ENCODE results near the gene MPRIP.

MPRIP gene

GRCh38 chr17:17034026-17034425, 8.2 kb upstream of the MPRIP start:
- ChIA-PET POLR2A (no interaction called here), CTCF (no interaction called here)
- no peak overlapping the region for H3K4me3 ChIP-seq (ENCODE audit: low read depth, low read length)
- H3K9me3 ChIP-seq (ENCODE audit: control insufficient read depth, insufficient read depth, low read depth, low read length): no peaks in the 10 kb centered on the region
- no peaks in the 10 kb centered on the region for H3K4me1 ChIP-seq (ENCODE audit: control insufficient read depth, insufficient read depth, low read length)
- H3K36me3 ChIP-seq (ENCODE audit: control insufficient read depth in 2 of 2, insufficient read depth in 1 of 2, low read length in 2 of 2): no peaks in the 10 kb centered on the region
- H3K27ac ChIP-seq (ENCODE audit: extremely low read depth, low read depth, low read length): no peak overlapping the region
- TF ChIP-seq ZNF660 (tag by site-specific recombination; IDR thresholded peaks at IDR 0.05) (no peak), ZNF362 (tag by site-specific recombination; IDR thresholded peaks at IDR 0.05) (no peak), KLF7 (tag by site-specific recombination; IDR thresholded peaks at IDR 0.05; ENCODE audit: borderline replicate concordance) (no peak), ZNF544 (tag by site-specific recombination; IDR thresholded peaks at IDR 0.05) (no peak), ATF2 (tag by site-specific recombination; IDR thresholded peaks at IDR 0.05; ENCODE audit: low read depth) (no peak), ZNF548 (tag by site-specific recombination; IDR thresholded peaks at IDR 0.05) (no peak), PRDM1 (tag by site-specific recombination; IDR thresholded peaks at IDR 0.05) (no peak), ZNF324 (tag by site-specific recombination; IDR thresholded peaks at IDR 0.05) (no peak), ZNF610 (tag by site-specific recombination; IDR thresholded peaks at IDR 0.05; ENCODE audit: borderline replicate concordance) (no peak), ZNF169 (tag by site-specific recombination; IDR thresholded peaks at IDR 0.05) (no peak), ZNF639 (tag by site-specific recombination; IDR thresholded peaks at IDR 0.05) (no peak), ZNF341 (tag by site-specific recombination; IDR thresholded peaks at IDR 0.05; ENCODE audit: low read depth) (no peak), ZNF211 (tag by site-specific recombination; IDR thresholded peaks at IDR 0.05; ENCODE audit: low read depth) (no peak), ZNF19 (tag by site-specific recombination; IDR thresholded peaks at IDR 0.05; ENCODE audit: low read depth) (no peak), ZNF621 (tag by site-specific recombination; IDR thresholded peaks at IDR 0.05) (no peak), ZBTB21 (tag by site-specific recombination; IDR thresholded peaks at IDR 0.05) (no peak), EGR2 (tag by site-specific recombination; IDR thresholded peaks at IDR 0.05; ENCODE audit: low read depth) (no peak), ZNF18 (tag by site-specific recombination; IDR thresholded peaks at IDR 0.05) (no peak)

- H3K4me1 ChIP-seq (ENCODE audit: control insufficient read depth, insufficient read depth, low read length): no peaks in the 10 kb centered on the region
- POLR2A ChIA-PET: interaction anchor here (0.9 kb wide), 1 partner anchor 9 kb away, joined by 3 read pairs; no protein-coding TSS in a partner anchor
These were observed 7.7 kb upstream of the MPRIP start for GRCh38 chr17:17034496-17035075.

More at GRCh38 chr17:17034496-17035075, 7.7 kb upstream of the MPRIP start:
- Histone ChIP-seq H3K9me3 (ENCODE audit: control insufficient read depth, insufficient read depth, low read depth, low read length) (no peaks in the 10 kb centered on the region), H3K4me3 (ENCODE audit: low read depth, low read length) (no peak overlapping the region), H3K27ac (ENCODE audit: extremely low read depth, low read depth, low read length) (no peak overlapping the region), H3K36me3 (ENCODE audit: control insufficient read depth in 2 of 2, insufficient read depth in 1 of 2, low read length in 2 of 2) (no peaks in the 10 kb centered on the region)
- CTCF ChIA-PET: interaction anchor here (0.9 kb wide), 1 partner anchor 37 kb away, joined by 3 read pairs; no protein-coding TSS in a partner anchor
- TF ChIP-seq ZNF350 (tag by site-specific recombination; IDR thresholded peaks at IDR 0.05) (no peak), ZBTB10 (tag by site-specific recombination; IDR thresholded peaks at IDR 0.05) (no peak), REPIN1 (tag by site-specific recombination; IDR thresholded peaks at IDR 0.05; ENCODE audit: low read depth) (no peak), ZNF214 (tag by site-specific recombination; IDR thresholded peaks at IDR 0.05; ENCODE audit: borderline replicate concordance) (peak; percentile 93), ZNF830 (tag by site-specific recombination; IDR thresholded peaks at IDR 0.05; ENCODE audit: low read depth) (no peak), ZNF510 (tag by site-specific recombination; IDR thresholded peaks at IDR 0.05; ENCODE audit: insufficient replicate concordance) (no peak)
